SH-SY5Y (cell line): Measurements from ENCODE around the gene CCDC148.

ENCODE experiments used
- GATA2 ChIP-seq: IDR thresholded peaks from 2 replicates; pipeline ENCODE4 v1.6.1; 2011; ENCODE audit warnings: mild to moderate bottlenecking, low read depth, low read length
- GATA3 ChIP-seq: IDR thresholded peaks from 2 replicates; pipeline ENCODE4 v1.6.1; 2011; ENCODE audit warnings: low read depth, mild to moderate bottlenecking, low read length, moderate library complexity

The CCDC148 gene

GRCh38 chr2:158179660-158180059, 276.9 kb downstream of the CCDC148 start:
- TF ChIP-seq GATA3 (no peak), GATA2 (no peak)

- no peak for TF ChIP-seq GATA3
- no peak for TF ChIP-seq GATA2
Observed at GRCh38 chr2:158178646-158179045, 277.9 kb downstream of the CCDC148 start.

- TF ChIP-seq GATA3 (no peak), GATA2 (no peak)
Observed at GRCh38 chr2:158174956-158175355, 281.6 kb downstream of the CCDC148 start.

GRCh38 chr2:158174495-158174894, 282.1 kb downstream of the CCDC148 start:
- TF ChIP-seq GATA2, result no peak
- no peak for TF ChIP-seq GATA3

GRCh38 chr2:158172719-158173118, 283.8 kb downstream of the CCDC148 start:
- TF ChIP-seq GATA2 (no peak), GATA3 (no peak)

- no peak for TF ChIP-seq GATA2
- TF ChIP-seq GATA3, result no peak
Observed at GRCh38 chr2:158154596-158154995, 302.0 kb downstream of the CCDC148 start.

- no peak for TF ChIP-seq GATA3
- no peak for TF ChIP-seq GATA2
Observed at GRCh38 chr2:158153270-158154015, 303.1 kb downstream of the CCDC148 start.

GRCh38 chr2:158144914-158145625, 311.5 kb downstream of the CCDC148 start:
- TF ChIP-seq GATA3 (no peak), GATA2 (no peak)

- TF ChIP-seq GATA3 (no peak), GATA2 (no peak)
Observed at GRCh38 chr2:158143703-158144360, 312.7 kb downstream of the CCDC148 start.

GRCh38 chr2:158142568-158143332, 313.8 kb downstream of the CCDC148 start:
- TF ChIP-seq GATA2 (no peak), GATA3 (no peak)

- TF ChIP-seq GATA2, result no peak
- TF ChIP-seq GATA3, result no peak
Observed at GRCh38 chr2:158142165-158142564, 314.4 kb downstream of the CCDC148 start.

GRCh38 chr2:158140201-158140600, 316.4 kb downstream of the CCDC148 start:
- no peak for TF ChIP-seq GATA2
- TF ChIP-seq GATA3, result no peak

- TF ChIP-seq GATA3 (no peak), GATA2 (no peak)
Observed at GRCh38 chr2:158138255-158138654, 318.3 kb downstream of the CCDC148 start.

GRCh38 chr2:158135096-158135495, 321.5 kb downstream of the CCDC148 start:
- TF ChIP-seq GATA3 (no peak), GATA2 (no peak)

- no peak for TF ChIP-seq GATA3
- no peak for TF ChIP-seq GATA2
Observed at GRCh38 chr2:158134655-158135054, 321.9 kb downstream of the CCDC148 start.

- TF ChIP-seq GATA3 (no peak), GATA2 (no peak)
Observed at GRCh38 chr2:158134055-158134454, 322.5 kb downstream of the CCDC148 start.
